Measurements from ENCODE around the gene TSPAN18.
A peak's percentile ranks its signal among the peaks of the same experiment; 100 is the strongest.

TSPAN18 gene

GRCh38 chr11:44759743-44760476, 33.1 kb downstream of the TSPAN18 start:
- no peak for DNase-seq (ENCODE audit: low read depth, low spot score)

- DNase-seq (ENCODE audit: low read depth, low spot score), result no peak
Measured at GRCh38 chr11:44760477-44760872, 33.7 kb downstream of the TSPAN18 start.

- DNase-seq (ENCODE audit: low read depth, low spot score), result no peak
Measured at GRCh38 chr11:44760917-44761550, 34.3 kb downstream of the TSPAN18 start.

- no peak for DNase-seq (ENCODE audit: low read depth, low spot score)
Measured at GRCh38 chr11:44761551-44761961, 34.8 kb downstream of the TSPAN18 start.

- no peak for DNase-seq (ENCODE audit: low read depth, low spot score)
Measured at GRCh38 chr11:44763121-44763820, 36.5 kb downstream of the TSPAN18 start.

- DNase-seq (ENCODE audit: low read depth, low spot score), result no peak
Measured at GRCh38 chr11:44764583-44764982, 37.8 kb downstream of the TSPAN18 start.

GRCh38 chr11:44765026-44765595, 38.3 kb downstream of the TSPAN18 start:
- no peak for DNase-seq (ENCODE audit: low read depth, low spot score)

GRCh38 chr11:44765676-44766075, 38.9 kb downstream of the TSPAN18 start:
- DNase-seq (ENCODE audit: low read depth, low spot score), result no peak

- no peak for DNase-seq (ENCODE audit: low read depth, low spot score)
Measured at GRCh38 chr11:44766112-44766971, 39.6 kb downstream of the TSPAN18 start.

- DNase-seq (ENCODE audit: low read depth, low spot score), result no peak
Measured at GRCh38 chr11:44766972-44767278, 40.2 kb downstream of the TSPAN18 start.

- no peak for DNase-seq (ENCODE audit: low read depth, low spot score)
Measured at GRCh38 chr11:44767421-44767820, 40.7 kb downstream of the TSPAN18 start.

GRCh38 chr11:44770401-44770800, 43.6 kb downstream of the TSPAN18 start:
- DNase-seq (ENCODE audit: low read depth, low spot score), result no peak

- DNase-seq (ENCODE audit: low read depth, low spot score), result no peak
Measured at GRCh38 chr11:44771252-44771734, 44.5 kb downstream of the TSPAN18 start.

GRCh38 chr11:44771841-44772240, 45.1 kb downstream of the TSPAN18 start:
- DNase-seq (ENCODE audit: low read depth, low spot score), result no peak

- no peak for DNase-seq (ENCODE audit: low read depth, low spot score)
Measured at GRCh38 chr11:44773351-44773965, 46.7 kb downstream of the TSPAN18 start.

- no peak for DNase-seq (ENCODE audit: low read depth, low spot score)
Measured at GRCh38 chr11:44774108-44774507, 47.3 kb downstream of the TSPAN18 start.

GRCh38 chr11:44774731-44775130, 48.0 kb downstream of the TSPAN18 start:
- no peak for DNase-seq (ENCODE audit: low read depth, low spot score)

- DNase-seq (ENCODE audit: low read depth, low spot score), result peak; percentile 35
Measured at GRCh38 chr11:44775366-44775984, 48.7 kb downstream of the TSPAN18 start.

GRCh38 chr11:44775985-44776446, 49.3 kb downstream of the TSPAN18 start:
- no peak for DNase-seq (ENCODE audit: low read depth, low spot score)

- no peak for DNase-seq (ENCODE audit: low read depth, low spot score)
Measured at GRCh38 chr11:44776551-44777208, 49.9 kb downstream of the TSPAN18 start.

Data from activated CD4-positive, CD25-positive, alpha-beta regulatory T cell treated with anti-CD3 and anti-CD28 coated beads, Interleukin-2, amount 50 U/mL, for 16 hours (primary cell).